H1 (cell line): ENCODE data around the gene TXNDC5. TPM values are rescaled to one million over a fixed set of nuclear protein-coding genes. Genes with fewer than 3 reads are reported as not detected.

Experiments used
- CTCF ChIA-PET: fragments of 300-600 bp; sonication (Branson Sonifier 250); formaldehyde crosslinking; loops from one replicate; lab custom pipeline; 2021; ENCODE audit not compliant: partially characterized antibody; lab: Charles Lee
- POLR2A ChIA-PET: fragments of 300-600 bp; sonication (Branson Sonifier 250); formaldehyde crosslinking; loops from one replicate; lab custom pipeline; 2021; ENCODE audit warnings: inconsistent platforms; ENCODE audit not compliant: partially characterized antibody; lab: Charles Lee
- DNase-seq, 2 experiments: peaks; one replicate each; pipeline versions ENCODE4 v3.0.0 to v3.0.0-alpha.2; 2010 to 2022; ENCODE audit warnings: low spot score in 2 of 2, low read depth in 1 of 2, mixed read lengths in 1 of 2
- FAIRE-seq: peaks from 2 replicates; lab custom pipeline; 2011; peaks lifted over from hg19 to GRCh38; lab: Jason Lieb, UNC
- H2AFZ ChIP-seq: 2 replicates; pipeline ENCODE4 v1.8.1; 2012; ENCODE audit warnings: low read length, inconsistent platforms
- H2AK5ac ChIP-seq: 2 replicates; pipeline ENCODE4 v1.6.1; 2013; ENCODE audit warnings: low read depth, low read length
- H2BK120ac ChIP-seq: replicated peaks from 2 replicates; pipeline ENCODE3; 2013; ENCODE audit warnings: low read depth, low read length, inconsistent platforms
- H2BK12ac ChIP-seq: 2 replicates; pipeline ENCODE4 v1.6.1; 2013; ENCODE audit warnings: low read depth, low read length
- H2BK15ac ChIP-seq: 2 replicates; pipeline ENCODE4 v1.6.1; 2013; ENCODE audit warnings: low read length
- H2BK20ac ChIP-seq: 2 replicates; pipeline ENCODE4 v1.6.1; 2013; ENCODE audit warnings: low read length
- H2BK5ac ChIP-seq: 2 replicates; pipeline ENCODE4 v1.6.1; 2013; ENCODE audit warnings: low read depth, low read length
- H3K14ac ChIP-seq: 2 replicates; pipeline ENCODE4 v1.6.1; 2013; ENCODE audit warnings: inconsistent platforms; ENCODE audit not compliant: insufficient read length
- H3K18ac ChIP-seq: 2 replicates; pipeline ENCODE4 v1.6.1; 2013; ENCODE audit warnings: low read length; ENCODE audit errors: extremely low read depth
- H3K23ac ChIP-seq: 2 replicates; pipeline ENCODE4 v1.6.1; 2013; ENCODE audit warnings: inconsistent platforms; ENCODE audit not compliant: insufficient read length
- H3K23me2 ChIP-seq: 2 replicates; pipeline ENCODE4 v1.6.1; 2013; ENCODE audit warnings: low read depth, low read length
- H3K27ac ChIP-seq: 2 replicates; pipeline ENCODE4 v1.6.1; 2011; ENCODE audit warnings: low read depth, low read length, inconsistent platforms
- H3K27me3 ChIP-seq, 4 experiments: replicated peaks in 1 of 4; 1 replicate in 1 of 4; 2 replicates in 3 of 4; pipeline versions ENCODE4 v1.6.1 to v1.8.1; 2011 to 2013; ENCODE audit warnings: low read length in 3 of 4, mild to moderate bottlenecking in 3 of 4, inconsistent platforms in 2 of 4, mixed read lengths in 2 of 4, moderate library complexity in 1 of 4; ENCODE audit not compliant: control insufficient read depth in 3 of 4, insufficient read depth in 3 of 4; ENCODE audit errors: extremely low read depth in 1 of 4
- H3K36me3 ChIP-seq, 4 experiments: 2 replicates each; pipeline versions ENCODE4 v1.6.1 to v1.8.1; 2011 to 2013; ENCODE audit warnings: mild to moderate bottlenecking in 4 of 4, low read length in 3 of 4, moderate library complexity in 2 of 4, control low read depth in 1 of 4, inconsistent platforms in 1 of 4; ENCODE audit not compliant: insufficient read depth in 4 of 4, control insufficient read depth in 2 of 4
- H3K4ac ChIP-seq: replicated peaks from 2 replicates; pipeline ENCODE3; 2013; ENCODE audit warnings: low read length, low read depth, mixed read lengths, inconsistent platforms; ENCODE audit not compliant: insufficient read length
- H3K4me1 ChIP-seq, 4 experiments: replicated peaks in 1 of 4; 1 replicate in 1 of 4; 2 replicates in 3 of 4; pipeline versions ENCODE4 v1.6.1 to v1.8.1; 2011 to 2013; ENCODE audit warnings: low read length in 3 of 4, inconsistent platforms in 2 of 4, mixed read lengths in 1 of 4; ENCODE audit not compliant: insufficient read depth in 4 of 4, control insufficient read depth in 3 of 4
- H3K4me2 ChIP-seq, 2 experiments: 2 replicates each; pipeline versions ENCODE4 v1.6.1 to v1.8.1; 2011 to 2013; ENCODE audit warnings: low read depth in 2 of 2, low read length in 2 of 2, control low read depth in 1 of 2, inconsistent platforms in 1 of 2, mild to moderate bottlenecking in 1 of 2; ENCODE audit not compliant: insufficient read depth in 1 of 2
- H3K4me3 ChIP-seq, 4 experiments: fragments of 200-600, 300-600 bp in 1 of 4; sonication (generic), shearing (Covaris generic), sonication (Bioruptor Twin) in 1 of 4; 2 replicates each; pipeline versions ENCODE4 v1.5.1 to v1.8.1; 2011 to 2016; ENCODE audit warnings: low read length in 4 of 4, low read depth in 3 of 4, control low read depth in 2 of 4, inconsistent platforms in 2 of 4, mild to moderate bottlenecking in 2 of 4, mixed read lengths in 1 of 4, moderate library complexity in 1 of 4; ENCODE audit not compliant: insufficient read depth in 2 of 4; ENCODE audit errors: extremely low read depth in 1 of 4
- H3K56ac ChIP-seq: replicated peaks from 2 replicates; pipeline ENCODE3; 2013; ENCODE audit warnings: low read depth, mild to moderate bottlenecking, mixed read lengths, low read length, inconsistent platforms; ENCODE audit not compliant: insufficient read length
- H3K79me1 ChIP-seq: 2 replicates; pipeline ENCODE4 v1.6.1; 2013; ENCODE audit warnings: low read depth, low read length, control low read depth
- H3K79me2 ChIP-seq, 2 experiments: 2 replicates each; pipeline versions ENCODE4 v1.6.1 to v1.8.1; 2012 to 2013; ENCODE audit warnings: low read length in 2 of 2, mild to moderate bottlenecking in 2 of 2, inconsistent platforms in 1 of 2; ENCODE audit not compliant: insufficient read depth in 2 of 2, control insufficient read depth in 1 of 2
- H3K9ac ChIP-seq, 4 experiments: replicated peaks in 1 of 4; 1 replicate in 1 of 4; 2 replicates in 3 of 4; pipeline versions ENCODE4 v1.6.1 to v1.8.1; 2011 to 2013; ENCODE audit warnings: low read depth in 3 of 4, low read length in 3 of 4, control low read depth in 2 of 4, mild to moderate bottlenecking in 2 of 4, moderate library complexity in 2 of 4, inconsistent platforms in 1 of 4; ENCODE audit errors: extremely low read depth in 1 of 4
- H3K9me3 ChIP-seq, 2 experiments: 2 replicates each; pipeline versions ENCODE4 v1.6.1 to v1.8.1; 2012 to 2013; ENCODE audit warnings: mild to moderate bottlenecking in 2 of 2, moderate library complexity in 2 of 2, control low read depth in 1 of 2, inconsistent platforms in 1 of 2, low read depth in 1 of 2, low read length in 1 of 2, mixed read lengths in 1 of 2; ENCODE audit not compliant: insufficient read depth in 2 of 2
- H4K20me1 ChIP-seq, 2 experiments: replicated peaks in 1 of 2; 2 replicates each; pipeline versions ENCODE3 to v1.8.1; 2011 to 2013; ENCODE audit warnings: inconsistent platforms in 2 of 2, low read length in 2 of 2, mild to moderate bottlenecking in 1 of 2; ENCODE audit not compliant: insufficient read depth in 2 of 2, control insufficient read depth in 1 of 2
- H4K5ac ChIP-seq: 2 replicates; pipeline ENCODE4 v1.6.1; 2013; ENCODE audit warnings: low read length, low read depth, mixed read lengths, inconsistent platforms; ENCODE audit not compliant: insufficient read length
- H4K8ac ChIP-seq: 2 replicates; pipeline ENCODE4 v1.8.0; 2013; ENCODE audit warnings: mild to moderate bottlenecking, moderate library complexity, low read length, inconsistent platforms; ENCODE audit not compliant: insufficient read depth; ENCODE audit errors: extremely low read depth
- H4K91ac ChIP-seq: replicated peaks from 2 replicates; pipeline ENCODE3; 2013; ENCODE audit warnings: low read length, mixed read lengths, inconsistent platforms; ENCODE audit not compliant: insufficient read length
- ATF2 ChIP-seq: IDR thresholded peaks from 2 replicates; pipeline ENCODE4 v1.6.1; 2012; ENCODE audit warnings: low read length, inconsistent platforms
- CHD2 ChIP-seq: IDR thresholded peaks from 2 replicates; pipeline ENCODE4 v1.6.1; 2012; ENCODE audit warnings: low read length, improper control_type of control experiment
- GABPA ChIP-seq: IDR thresholded peaks from 2 replicates; pipeline ENCODE4 v1.6.1; 2011; ENCODE audit warnings: mild to moderate bottlenecking, low read length, moderate library complexity, borderline replicate concordance; ENCODE audit not compliant: insufficient read depth
- POU5F1 ChIP-seq: IDR thresholded peaks from 2 replicates; pipeline ENCODE4 v1.6.1; 2011; ENCODE audit warnings: low read depth, mild to moderate bottlenecking, low read length, moderate library complexity
- RBBP5 ChIP-seq: IDR thresholded peaks from 2 replicates; pipeline ENCODE4 v1.7.1; 2012; ENCODE audit warnings: low read depth, mild to moderate bottlenecking, inconsistent platforms, low read length, moderate library complexity, borderline replicate concordance
- RFX5 ChIP-seq: IDR thresholded peaks from 2 replicates; pipeline ENCODE4 v1.6.1; 2011; ENCODE audit warnings: low read depth, low read length, improper control_type of control experiment, borderline replicate concordance
- SIX5 ChIP-seq: IDR thresholded peaks from 2 replicates; pipeline ENCODE4 v1.6.1; 2011; ENCODE audit warnings: mild to moderate bottlenecking, low read depth, low read length
- SUZ12 ChIP-seq: fragments of 200-600 bp; sonication (generic); IDR thresholded peaks from 2 replicates; pipeline ENCODE4 v1.6.1; 2012; ENCODE audit warnings: mild to moderate bottlenecking, inconsistent platforms, low read length, moderate library complexity, mixed read lengths
- TAF7 ChIP-seq: optimal IDR thresholded peaks from 2 replicates; pipeline ENCODE3; 2011; ENCODE audit warnings: low read depth, mild to moderate bottlenecking, inconsistent platforms, low read length, moderate library complexity, borderline replicate concordance
- TBP ChIP-seq: IDR thresholded peaks from 2 replicates; pipeline ENCODE4 v1.6.1; 2011; ENCODE audit warnings: low read depth, low read length, improper control_type of control experiment
- YY1 ChIP-seq: IDR thresholded peaks from 2 replicates; pipeline ENCODE4 v1.6.1; 2011; ENCODE audit warnings: low read depth, mild to moderate bottlenecking, low read length
- WGBS, 2 experiments: shearing (Covaris generic) in 1 of 2; methylation state at CpG; one replicate each; pipeline versions ENCODE4 v1.1.6 to v1.1.7; 2013 to 2015; ENCODE audit warnings: low lambda C conversion rate in 2 of 2, mixed read lengths in 2 of 2, inconsistent platforms in 1 of 2, low coverage in 1 of 2, missing lambda C conversion rate in 1 of 2; ENCODE audit not compliant: insufficient replicate concordance in 2 of 2, insufficient coverage in 1 of 2, insufficient read length in 1 of 2; ENCODE audit errors: extremely low coverage in 1 of 2, missing lambda C conversion rate in 1 of 2; 5-methylcytosine and 5-hydroxymethylcytosine counted together
- polyA plus RNA-seq, 7 experiments: library from polyadenylated mRNA; depleted of rRNA in 3 of 7; stranded (reverse) in 5 of 7; unstranded in 2 of 7; fragments of >200 nt in 5 of 7; fragments of 200-250 nt in 2 of 7; gene quantifications; 1 replicate in 5 of 7; 2 replicates in 1 of 7; 4 replicates in 1 of 7; pipeline versions ENCODE4 v1.2.1 to v1.2.3, GENCODE V29; 2011 to 2013; ENCODE audit warnings: missing spikeins in 2 of 7, mixed read lengths in 2 of 7
- total RNA-seq: library from RNA; stranded (reverse); fragmentation: NEBNext Ultra II Directional; extraction: Animal tissue kit (Norgen Biotek cat#: 25700); gene quantifications from 2 replicates; pipeline ENCODE4 v1.2.1, GENCODE V29; 2021

TXNDC5 gene
- total and polyA plus RNA-seq, 2 of the 8 experiments (the other 6 are each of a cell fraction or from before 2014, with no cell fraction given), result 114 to 172 TPM

GRCh38 chr6:7832904-7833750, 77.5 kb downstream of the TXNDC5 start:
- H3K9me3 ChIP-seq, result no peaks in the 10 kb centered on the region
- ChIA-PET CTCF (interaction anchor here (0.5 to 2.2 kb wide), 4 partner anchors 12 to 212 kb away, joined by 3 to 7 read pairs (median 4); no protein-coding TSS in a partner anchor), POLR2A (no interaction called here)
- no peaks in the 10 kb centered on the region; the same call in 1 of the 2 replicates for H3K23me2 ChIP-seq
- no peak overlapping the region for H2AK5ac ChIP-seq
- H3K14ac ChIP-seq, result no peak overlapping the region
- no peak overlapping the region for H2BK20ac ChIP-seq
- peaks cover 0 to 4% (median 0%) of the 10 kb centered on the region in 4 experiments; a peak in 2 of 7 replicates for H3K4me1 ChIP-seq
- no peak overlapping the region for H4K5ac ChIP-seq
- no peak overlapping the region for H3K23ac ChIP-seq
- H3K36me3 ChIP-seq, result no peaks in the 10 kb centered on the region
- H3K4me2 ChIP-seq, result no peak overlapping the region
- H4K91ac ChIP-seq, result no peak overlapping the region
- H3K56ac ChIP-seq, result no peak overlapping the region
- no peak overlapping the region for H3K4me3 ChIP-seq
- H4K8ac ChIP-seq, result no peak overlapping the region
- H2BK12ac ChIP-seq, result no peak overlapping the region
- H4K20me1 ChIP-seq, result no peaks in the 10 kb centered on the region
- H3K4ac ChIP-seq, result no peak overlapping the region
- no peaks in the 10 kb centered on the region for H3K79me2 ChIP-seq
- H3K79me1 ChIP-seq, result no peaks in the 10 kb centered on the region
- H2BK5ac ChIP-seq, result no peak overlapping the region
- H3K27ac ChIP-seq, result no peak overlapping the region
- DNase-seq (no peak), FAIRE-seq (no peak)
- H3K27me3 ChIP-seq, result no peaks in the 10 kb centered on the region
- WGBS, 2 experiments, result 82% methylated on average over 9 of the region's 9 CpGs; no CpG with 5 or more reads in 1 of the 2 experiments
- H2BK15ac ChIP-seq, result no peak overlapping the region
- no peak overlapping the region for H3K9ac ChIP-seq
- H2AFZ ChIP-seq, result no peak overlapping the region
- H3K18ac ChIP-seq, result no peak overlapping the region
- no peak overlapping the region for H2BK120ac ChIP-seq
- no peak for TF ChIP-seq GABPA
- TF ChIP-seq RFX5, result no peak
- TF ChIP-seq TAF7, result no peak
- TF ChIP-seq TBP, result no peak
- no peak for TF ChIP-seq SUZ12
- TF ChIP-seq ATF2, result no peak
- TF ChIP-seq SIX5, result no peak
- TF ChIP-seq CHD2, result no peak
- TF ChIP-seq POU5F1, result no peak
- no peak for TF ChIP-seq YY1
- TF ChIP-seq RBBP5, result no peak
